ENCODE data around the gene VILL. TPM values are rescaled to one million over a fixed set of nuclear protein-coding genes. Genes with fewer than 3 reads are reported as not detected.

The VILL gene
- total and polyA plus RNA-seq, 10 of the 15 experiments (the other 5 are each of a cell fraction or from before 2014, with no cell fraction given), result 0.15 to 5.4 (median 2.1) TPM; not detected in 1

GRCh38 chr3:37967260-37967881, 23.2 kb upstream of the VILL start:
- ChIA-PET CTCF (interaction anchor here (0.6 to 5.5 kb wide), 28 partner anchors 9 to 332 kb away, joined by 3 to 41 read pairs (median 4); no protein-coding TSS in a partner anchor), RAD21 (ENCODE audit: unreplicated experiment) (interaction anchor here (0.8 to 7.4 kb wide), 9 partner anchors 8 to 114 kb away, joined by 3 to 111 read pairs (median 5); no protein-coding TSS in a partner anchor), SMC1A (ENCODE audit: uncharacterized antibody, unreplicated experiment) (interaction anchor here (0.7 to 1.9 kb wide), 16 partner anchors 9 to 420 kb away, joined by 3 to 9 read pairs (median 3); no protein-coding TSS in a partner anchor), POLR2A (interaction anchor here (0.9 kb wide), 1 partner anchor 72 kb away, joined by 3 read pairs; no protein-coding TSS in a partner anchor)
- intact Hi-C loops (cut with micrococcal nuclease; ENCODE audit: unreplicated experiment), result loop anchor here (1.0 kb wide), 1 partner anchor 112 kb away; no protein-coding TSS in a partner anchor
- TF ChIP-seq CEBPZ (IDR thresholded peaks at IDR 0.05; ENCODE audit: low read depth, low read length) (no peak), RAD21 (IDR thresholded peaks at IDR 0.05; ENCODE audit: insufficient read depth, low read depth, low read length) (peak; percentile 81), YY1 (IDR thresholded peaks at IDR 0.05; ENCODE audit: low read depth, low read length) (peak; percentile 74; the same call in 1 of the 2 replicates), FOXM1 (IDR thresholded peaks at IDR 0.05; ENCODE audit: low read depth, low read length) (0 out of 2 replicates have a peak, but pooled peaks have one; percentile 23), NR2C2 (IDR thresholded peaks at IDR 0.05; ENCODE audit: borderline replicate concordance, control insufficient read depth, insufficient read length, low read depth) (no peak), SMC3 (IDR thresholded peaks at IDR 0.05; ENCODE audit: borderline replicate concordance, low read length) (peak; percentile 98)
- TF ChIP-seq, protein P1, sequence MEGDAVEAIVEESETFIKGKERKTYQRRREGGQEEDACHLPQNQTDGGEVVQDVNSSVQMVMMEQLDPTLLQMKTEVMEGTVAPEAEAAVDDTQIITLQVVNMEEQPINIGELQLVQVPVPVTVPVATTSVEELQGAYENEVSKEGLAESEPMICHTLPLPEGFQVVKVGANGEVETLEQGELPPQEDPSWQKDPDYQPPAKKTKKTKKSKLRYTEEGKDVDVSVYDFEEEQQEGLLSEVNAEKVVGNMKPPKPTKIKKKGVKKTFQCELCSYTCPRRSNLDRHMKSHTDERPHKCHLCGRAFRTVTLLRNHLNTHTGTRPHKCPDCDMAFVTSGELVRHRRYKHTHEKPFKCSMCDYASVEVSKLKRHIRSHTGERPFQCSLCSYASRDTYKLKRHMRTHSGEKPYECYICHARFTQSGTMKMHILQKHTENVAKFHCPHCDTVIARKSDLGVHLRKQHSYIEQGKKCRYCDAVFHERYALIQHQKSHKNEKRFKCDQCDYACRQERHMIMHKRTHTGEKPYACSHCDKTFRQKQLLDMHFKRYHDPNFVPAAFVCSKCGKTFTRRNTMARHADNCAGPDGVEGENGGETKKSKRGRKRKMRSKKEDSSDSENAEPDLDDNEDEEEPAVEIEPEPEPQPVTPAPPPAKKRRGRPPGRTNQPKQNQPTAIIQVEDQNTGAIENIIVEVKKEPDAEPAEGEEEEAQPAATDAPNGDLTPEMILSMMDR (IDR thresholded peaks at IDR 0.05 in 2 of 3, conservative IDR thresholded peaks at IDR 0.05 in 1 of 3; ENCODE audit: control insufficient read depth in 2 of 3, extremely low read depth in 1 of 3, insufficient read depth in 1 of 3, low read depth in 3 of 3, low read length in 3 of 3), result peak; percentile 84 to 94 (median 90)
- Histone ChIP-seq H3K9me3 (replicated peaks; ENCODE audit: control insufficient read depth, insufficient read depth, low read length) (no peaks in the 10 kb centered on the region), H3K27ac (ENCODE audit: control insufficient read depth, insufficient read depth) (no peak overlapping the region), H3K4me2 (ENCODE audit: control insufficient read depth, insufficient read depth) (no peak overlapping the region), H3K27me3 (replicated peaks in 1 of 2; ENCODE audit: control insufficient read depth in 2 of 2, insufficient read depth in 2 of 2, low read length in 1 of 2) (no peaks in the 10 kb centered on the region), H3K9ac (ENCODE audit: control insufficient read depth, insufficient read depth, low read length) (no peak overlapping the region), H3K4me1 (ENCODE audit: control insufficient read depth, insufficient read depth, low read length) (no peaks in the 10 kb centered on the region), H4K20me1 (ENCODE audit: control insufficient read depth, insufficient read depth) (no peaks in the 10 kb centered on the region), H3K4me3 (no peak overlapping the region), H3K36me3 (ENCODE audit: control insufficient read depth in 2 of 2, insufficient read depth in 2 of 2, low read length in 1 of 2) (no peaks in the 10 kb centered on the region), H3K79me2 (ENCODE audit: control insufficient read depth, insufficient read depth, low read length) (no peaks in the 10 kb centered on the region), H2AFZ (ENCODE audit: control insufficient read depth, low read depth, low read length) (no peak overlapping the region)
- in situ Hi-C loops (cut with MboI), result no loop called here
- no peak for DNase-seq (ENCODE audit: low read depth, low spot score)
- 27% methylated on average over 7 of the region's 7 CpGs for WGBS (ENCODE audit: insufficient coverage, insufficient replicate concordance, low lambda C conversion rate, missing lambda C conversion rate)
- BruUV-seq (replicated peaks), result no TSS peak
- ATAC-seq, result peak; percentile 97
- no peak for FAIRE-seq
